HG03025 (cell line): ENCODE data around the gene PIGT.

Experiments
- ATAC-seq: cut with Tn5 transposase; IDR thresholded peaks from one replicate; pipeline ENCODE4 v1.9.1; 2021; ENCODE audit warnings: mild to moderate bottlenecking, moderate library complexity; ENCODE audit not compliant: unreplicated experiment, low FRiP score

Gene PIGT

DNA sequence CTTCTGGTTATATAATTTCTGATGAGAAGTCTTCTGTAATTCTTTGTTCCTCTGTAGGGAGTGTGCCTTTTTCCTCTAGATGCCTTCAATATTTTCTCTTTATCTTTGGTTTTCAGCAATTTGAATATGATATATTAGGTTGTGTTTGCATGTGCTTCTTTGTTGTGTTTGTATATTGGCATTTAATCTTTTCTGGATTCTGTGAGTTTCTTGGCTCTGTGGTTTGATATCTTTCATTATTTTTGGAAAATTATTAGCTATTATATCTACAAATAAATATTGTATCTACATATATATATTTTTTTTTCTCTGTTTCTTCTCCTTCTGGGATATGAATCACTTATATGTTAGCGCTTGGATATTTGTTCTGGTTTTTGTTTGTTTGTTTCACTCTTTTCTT, 16.9 kb upstream of the PIGT start:
- no peak for ATAC-seq

DNA sequence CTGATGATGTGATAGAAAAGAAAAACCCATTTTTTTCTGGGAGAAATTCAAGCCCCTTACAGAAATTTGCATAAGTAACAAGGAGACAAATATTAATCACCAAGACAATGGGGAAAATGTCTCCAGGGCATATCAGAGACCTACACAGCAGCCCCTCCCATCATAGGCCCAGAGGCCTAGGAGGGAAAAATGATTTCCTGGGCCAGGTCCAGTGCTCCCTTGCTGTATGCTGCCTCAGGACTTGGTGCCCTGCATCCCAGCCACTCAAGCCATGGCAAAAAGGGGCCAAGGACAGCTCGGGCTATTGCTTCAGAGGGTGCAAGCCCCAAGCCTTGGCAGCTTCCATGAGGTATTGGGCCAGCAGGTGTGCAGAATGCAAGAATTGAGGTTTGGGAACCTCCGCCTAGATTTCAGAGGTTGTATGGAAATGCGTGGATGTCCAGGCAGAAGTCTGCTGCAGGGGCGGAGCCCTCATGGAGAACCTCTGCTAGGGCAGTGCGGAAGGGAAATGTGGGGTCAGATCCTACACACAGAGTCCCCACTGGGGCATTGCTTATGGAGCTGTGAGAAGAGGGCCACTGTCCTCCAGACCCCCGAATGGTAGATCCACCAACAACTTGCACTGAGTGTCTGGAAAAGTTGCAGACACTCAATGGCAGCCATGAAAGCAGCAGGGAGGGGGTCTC, 15.5 kb upstream of the PIGT start:
- no peak for ATAC-seq

DNA sequence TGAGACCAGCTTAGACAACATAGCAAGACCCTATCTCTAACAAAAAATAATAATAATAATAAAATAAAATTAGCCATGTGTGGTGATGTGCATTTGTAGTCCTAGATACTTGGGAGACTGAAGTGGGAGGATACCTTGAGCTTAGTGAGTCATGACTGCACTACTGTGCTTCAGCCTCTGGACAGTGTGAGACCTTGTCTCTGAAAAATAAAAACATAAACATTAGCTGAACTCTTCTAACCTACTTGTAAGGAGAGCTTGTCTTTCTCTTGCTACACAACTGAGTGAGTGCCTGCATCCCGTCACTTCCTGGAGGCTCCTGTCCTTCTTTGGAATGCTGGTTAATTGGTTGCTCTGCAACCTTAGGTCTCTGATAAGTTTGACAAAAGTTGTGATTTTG, 13.0 kb upstream of the PIGT start:
- ATAC-seq, result no peak

DNA sequence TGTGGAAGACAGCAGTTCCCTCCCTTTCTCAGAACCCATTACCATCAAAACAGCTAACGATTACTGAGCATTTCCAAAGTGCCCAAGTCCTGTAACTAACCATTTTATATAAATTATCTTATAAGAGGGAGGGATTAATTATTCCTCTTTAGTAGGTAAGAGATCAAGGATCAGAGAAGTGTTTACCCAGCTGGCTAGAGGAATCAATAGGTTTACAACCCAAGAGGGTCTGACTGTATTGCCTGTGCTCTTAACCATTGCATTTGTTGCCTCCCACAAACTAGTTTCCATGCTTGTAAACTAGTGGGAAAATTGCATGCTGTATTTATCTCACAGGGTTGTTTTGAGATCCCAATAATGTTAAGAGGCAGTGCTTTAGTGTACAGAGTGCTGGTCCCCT, 11.5 kb upstream of the PIGT start:
- ATAC-seq, result no peak

DNA sequence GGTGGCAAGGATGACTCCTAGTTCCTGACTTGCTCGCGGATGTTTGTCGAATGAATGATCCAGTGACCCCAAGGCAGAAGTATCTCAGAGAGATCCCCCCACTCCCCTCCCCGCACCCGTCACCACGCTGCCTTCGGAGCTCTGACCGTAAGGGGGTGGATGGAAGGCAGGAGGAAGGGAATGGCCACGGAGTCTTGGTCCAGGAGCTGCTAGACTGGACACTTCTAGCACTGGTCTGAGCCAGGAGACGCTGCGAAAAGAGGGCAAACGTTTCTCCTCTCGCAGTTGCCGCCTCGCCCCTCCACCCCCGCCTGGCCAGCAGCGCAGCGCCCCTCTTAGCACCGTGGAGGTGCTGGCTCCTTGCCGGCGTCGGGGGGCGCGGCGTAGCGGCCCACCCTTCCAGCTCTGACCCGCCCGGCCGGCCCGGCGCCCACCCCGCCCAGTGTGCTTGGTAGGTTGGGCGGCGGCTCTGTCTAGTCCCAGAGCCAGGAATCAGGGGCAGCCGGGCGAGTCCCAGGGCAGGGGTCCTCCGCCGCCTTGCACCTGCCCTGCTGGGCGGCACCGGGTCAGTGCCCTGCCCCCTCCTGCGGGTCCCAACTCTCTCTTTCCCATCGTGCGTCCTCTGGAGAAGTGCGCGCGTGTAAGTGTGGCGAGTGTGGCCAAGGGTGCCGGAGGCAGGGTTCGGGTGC, 10.2 kb upstream of the PIGT start:
- ATAC-seq, result no peak

DNA sequence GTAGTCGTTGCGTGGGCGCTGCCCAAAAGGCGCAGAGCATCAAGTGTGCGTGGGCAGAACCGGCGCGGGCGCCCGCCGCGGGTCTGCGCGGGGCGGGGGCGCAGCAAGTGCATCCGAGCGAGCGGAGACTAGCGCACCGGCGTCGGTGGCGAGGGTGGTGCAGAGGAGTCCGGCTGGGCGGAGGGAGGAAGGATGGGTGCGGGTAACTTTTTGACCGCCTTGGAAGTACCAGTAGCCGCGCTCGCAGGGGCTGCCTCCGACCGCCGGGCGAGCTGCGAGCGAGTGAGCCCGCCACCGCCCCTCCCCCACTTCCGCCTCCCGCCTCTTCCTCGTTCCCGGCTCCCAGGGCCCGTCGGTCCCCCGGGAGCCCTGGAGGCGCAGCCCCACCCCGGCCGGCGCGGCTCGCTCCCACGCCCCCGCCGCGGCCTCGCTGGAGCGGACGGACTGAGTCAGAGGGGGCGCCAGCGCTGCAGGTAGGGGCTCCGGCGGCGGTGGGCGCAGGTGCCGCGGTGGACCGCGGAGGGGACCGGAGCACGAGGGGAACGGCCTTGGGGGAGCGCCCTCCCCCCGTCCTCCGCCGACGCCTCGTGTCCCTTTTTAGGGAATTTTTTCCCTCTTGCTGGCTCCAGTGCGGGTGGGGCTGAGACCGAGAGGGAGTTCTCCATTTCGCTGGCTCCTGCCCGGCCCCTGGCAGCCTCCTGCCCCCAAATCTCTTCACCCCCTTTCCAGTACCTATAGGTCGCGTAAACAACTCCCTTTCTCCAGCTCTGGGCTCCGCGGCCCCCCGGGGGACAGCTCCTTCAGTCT, 9.5 kb upstream of the PIGT start:
- no peak for ATAC-seq

DNA sequence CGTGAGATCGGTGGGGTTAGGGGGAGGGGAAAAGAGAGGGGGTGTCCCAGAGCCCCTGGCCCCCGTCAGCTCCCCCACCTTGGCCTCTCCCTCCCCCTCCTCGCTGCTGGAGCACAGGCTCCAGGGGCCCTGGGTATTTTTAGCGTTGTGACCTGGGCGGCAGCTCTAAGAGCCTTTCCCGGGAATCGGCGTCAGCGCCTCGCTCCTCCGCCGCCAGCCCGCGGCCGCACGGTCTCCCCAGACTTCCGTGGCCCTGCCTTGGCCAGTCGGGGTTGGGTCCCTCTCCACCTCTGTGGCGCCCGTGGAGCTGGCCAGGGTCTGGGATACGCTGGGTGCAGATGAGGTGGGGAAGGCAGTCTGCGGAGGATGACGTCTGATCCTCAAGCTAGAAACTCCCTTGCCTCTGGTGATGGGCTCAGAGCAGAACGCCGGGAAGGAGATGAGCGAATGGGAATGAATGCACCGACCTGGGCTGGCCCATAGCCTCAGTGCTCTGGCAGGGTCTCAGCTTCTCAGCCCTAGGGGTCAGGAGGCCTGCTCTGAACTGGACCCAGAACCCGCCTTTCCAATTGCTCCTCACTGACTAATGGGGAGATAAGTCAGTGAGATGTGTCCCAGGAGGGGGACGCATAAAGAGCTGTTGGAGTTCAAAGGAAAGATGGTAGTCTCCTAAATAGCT, 8.7 kb upstream of the PIGT start:
- ATAC-seq, result no peak

DNA sequence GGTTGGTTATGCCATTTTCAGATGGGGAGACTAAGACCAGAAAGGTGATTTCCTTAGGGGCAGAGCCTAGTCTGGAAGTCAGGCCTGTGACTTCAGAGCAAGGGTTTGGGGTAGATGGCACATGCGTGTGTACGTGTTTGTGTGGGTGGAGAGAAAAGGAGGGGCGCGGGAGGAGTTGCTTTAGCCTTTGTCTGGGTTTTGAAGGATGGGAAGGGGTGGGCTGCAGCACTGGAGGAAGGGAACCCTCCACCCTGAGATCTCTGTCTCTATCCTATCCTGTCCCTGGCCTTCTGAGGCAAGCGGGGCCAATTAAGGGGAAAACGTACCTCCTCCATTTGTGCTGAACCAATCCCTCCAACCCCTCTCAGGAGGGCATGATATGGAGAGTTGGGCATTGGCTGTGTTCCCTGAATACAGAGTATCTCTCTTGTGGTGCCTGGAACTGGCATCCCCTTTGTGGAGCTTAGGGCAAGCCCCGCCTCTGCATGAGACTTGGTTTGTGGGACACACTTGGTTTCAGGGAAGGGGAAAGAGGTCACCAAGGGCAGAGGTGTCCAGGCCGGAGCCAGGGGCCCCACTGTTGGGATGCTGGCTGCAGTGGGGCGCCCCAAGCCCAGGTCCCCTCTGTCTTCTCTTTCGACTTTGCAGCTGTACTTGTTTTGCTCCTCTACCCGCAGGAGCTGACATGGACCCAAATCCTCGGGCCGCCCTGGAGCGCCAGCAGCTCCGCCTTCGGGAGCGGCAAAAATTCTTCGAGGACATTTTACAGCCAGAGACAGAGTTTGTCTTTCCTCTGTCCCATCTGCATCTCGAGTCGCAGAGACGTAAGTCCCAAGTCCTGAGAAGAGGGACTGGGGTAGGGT, 7.9 kb upstream of the PIGT start, which contains the start of gene DBNDD2:
DBNDD2 (plus strand) TSS at position 507 of the 863 bp plus-strand sequence; CDS start at position 686, 179 bp downstream.
- no peak for ATAC-seq

DNA sequence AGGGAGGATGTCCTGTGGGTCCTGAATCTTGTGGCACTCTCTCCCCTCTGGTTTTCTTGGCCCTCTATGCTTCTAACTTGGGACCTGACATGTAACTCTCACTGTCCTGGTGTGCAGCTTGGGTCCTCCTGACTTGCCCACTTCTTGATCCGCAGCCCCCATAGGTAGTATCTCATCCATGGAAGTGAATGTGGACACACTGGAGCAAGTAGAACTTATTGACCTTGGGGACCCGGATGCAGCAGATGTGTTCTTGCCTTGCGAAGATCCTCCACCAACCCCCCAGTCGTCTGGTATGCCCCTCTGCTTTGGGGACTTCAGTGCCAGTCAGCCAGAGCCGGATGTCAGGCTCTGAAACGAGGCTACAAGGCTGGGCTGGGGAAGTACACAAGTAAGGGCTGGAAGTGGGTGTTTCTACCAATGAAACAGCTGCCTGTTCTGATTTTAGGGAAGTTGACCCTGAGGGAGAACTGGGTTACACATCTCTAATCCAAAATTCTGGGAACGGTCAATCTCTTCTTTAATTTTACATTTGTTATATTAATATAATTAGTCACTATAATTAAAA, 7.2 kb upstream of the PIGT start:
- no peak for ATAC-seq

DNA sequence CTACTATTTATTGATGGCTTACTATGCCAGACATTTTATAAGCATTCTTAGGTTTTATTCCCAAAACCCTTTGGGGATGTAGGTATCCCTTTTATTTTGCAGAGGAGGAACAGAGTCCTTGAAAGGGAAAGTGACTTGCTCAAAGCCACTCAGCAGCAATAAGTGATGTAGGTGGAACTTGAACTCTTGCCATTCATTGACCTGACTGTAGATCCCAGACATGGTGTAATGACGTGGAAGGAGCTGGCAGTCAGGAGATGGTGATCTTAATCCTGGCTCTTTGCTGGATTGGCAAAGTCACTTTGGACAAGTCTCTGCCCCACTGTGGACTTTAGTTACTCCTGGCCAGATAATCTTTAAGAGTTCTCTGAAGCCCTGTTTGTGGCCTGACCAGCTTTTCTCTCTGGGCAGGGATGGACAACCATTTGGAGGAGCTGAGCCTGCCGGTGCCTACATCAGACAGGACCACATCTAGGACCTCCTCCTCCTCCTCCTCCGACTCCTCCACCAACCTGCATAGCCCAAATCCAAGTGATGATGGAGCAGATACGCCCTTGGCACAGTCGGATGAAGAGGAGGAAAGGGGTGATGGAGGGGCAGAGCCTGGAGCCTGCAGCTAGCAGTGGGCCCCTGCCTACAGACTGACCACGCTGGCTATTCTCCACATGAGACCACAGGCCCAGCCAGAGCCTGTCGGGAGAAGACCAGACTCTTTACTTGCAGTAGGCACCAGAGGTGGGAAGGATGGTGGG, 6.2 kb upstream of the PIGT start:
- no peak for ATAC-seq

DNA sequence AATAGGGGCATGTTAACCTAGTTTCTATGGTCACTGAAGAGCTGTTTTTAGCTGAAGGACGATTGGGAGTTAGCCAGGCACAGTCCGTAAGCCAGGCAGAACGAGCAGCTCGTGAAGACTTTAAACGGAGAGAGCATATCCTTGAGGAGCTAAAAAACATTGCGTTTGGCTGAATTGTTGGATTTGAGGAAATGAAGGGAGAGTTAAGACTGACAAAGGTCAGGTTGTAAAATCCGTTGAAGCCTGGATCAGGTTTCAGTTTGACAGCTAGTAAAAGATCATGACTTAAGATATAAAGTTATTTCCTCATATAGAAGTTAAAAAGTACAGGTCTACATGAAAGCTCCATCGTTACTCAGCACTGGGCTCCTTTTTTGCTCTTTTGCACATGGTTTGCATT, 5.1 kb upstream of the PIGT start:
- no peak for ATAC-seq

DNA sequence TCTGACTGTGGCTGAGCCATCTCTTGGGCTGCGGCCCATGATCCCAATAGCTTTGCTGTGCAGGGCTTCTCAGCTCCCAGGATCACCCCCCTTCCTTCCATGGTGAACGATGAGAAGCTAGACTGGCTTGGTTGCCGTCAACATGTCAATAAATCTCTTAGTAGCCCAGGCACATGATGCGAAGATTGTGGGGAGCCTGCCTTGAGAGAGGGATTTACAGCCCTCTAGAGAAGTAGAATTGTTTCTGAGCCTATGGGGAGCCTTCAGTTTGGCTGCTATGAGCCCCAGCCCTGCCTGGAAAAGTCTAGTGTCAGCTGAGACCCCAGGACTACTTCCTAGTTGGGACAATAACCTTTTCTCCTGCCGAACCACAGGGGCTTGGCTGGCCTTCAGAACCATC, 3.3 kb upstream of the PIGT start:
- ATAC-seq, result no peak

DNA sequence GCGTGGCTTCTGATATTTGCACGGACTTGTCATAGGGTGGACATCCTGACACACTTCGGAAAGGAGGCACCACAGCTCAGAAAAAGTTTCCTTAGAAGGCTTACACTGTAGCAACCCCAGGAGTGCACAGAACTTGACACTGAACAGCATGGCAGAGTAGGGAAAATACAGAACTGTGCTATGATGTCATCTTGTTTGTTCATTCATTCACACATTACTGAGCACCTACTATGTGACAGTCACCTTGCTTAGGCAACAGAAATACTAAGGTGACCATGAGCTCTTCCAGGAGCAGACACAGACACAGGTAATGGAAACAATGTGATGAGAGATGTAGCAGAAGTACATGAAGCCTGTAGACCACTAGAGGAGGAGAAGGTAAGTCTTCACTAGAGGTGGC, 2.5 kb upstream of the PIGT start:
- no peak for ATAC-seq

DNA sequence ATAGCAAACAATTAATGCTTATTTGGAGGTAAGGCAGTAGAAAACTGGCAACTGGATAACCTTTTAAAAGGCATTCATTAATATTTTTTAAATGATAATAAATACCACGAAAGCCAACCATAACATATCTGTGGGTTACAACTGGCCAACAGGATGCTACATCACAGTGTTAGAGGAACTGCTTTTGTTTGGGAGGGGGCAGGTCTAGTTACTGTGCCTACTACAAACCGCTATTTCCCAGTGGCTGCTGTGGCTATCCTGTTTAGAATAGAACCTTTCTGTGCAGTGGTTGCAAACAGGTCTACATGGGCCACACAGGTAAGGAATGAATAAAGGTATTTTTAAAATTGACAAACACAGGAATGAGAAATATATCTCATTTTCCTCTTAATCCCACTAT, 976 bp downstream of the PIGT start:
- ATAC-seq, result no peak

DNA sequence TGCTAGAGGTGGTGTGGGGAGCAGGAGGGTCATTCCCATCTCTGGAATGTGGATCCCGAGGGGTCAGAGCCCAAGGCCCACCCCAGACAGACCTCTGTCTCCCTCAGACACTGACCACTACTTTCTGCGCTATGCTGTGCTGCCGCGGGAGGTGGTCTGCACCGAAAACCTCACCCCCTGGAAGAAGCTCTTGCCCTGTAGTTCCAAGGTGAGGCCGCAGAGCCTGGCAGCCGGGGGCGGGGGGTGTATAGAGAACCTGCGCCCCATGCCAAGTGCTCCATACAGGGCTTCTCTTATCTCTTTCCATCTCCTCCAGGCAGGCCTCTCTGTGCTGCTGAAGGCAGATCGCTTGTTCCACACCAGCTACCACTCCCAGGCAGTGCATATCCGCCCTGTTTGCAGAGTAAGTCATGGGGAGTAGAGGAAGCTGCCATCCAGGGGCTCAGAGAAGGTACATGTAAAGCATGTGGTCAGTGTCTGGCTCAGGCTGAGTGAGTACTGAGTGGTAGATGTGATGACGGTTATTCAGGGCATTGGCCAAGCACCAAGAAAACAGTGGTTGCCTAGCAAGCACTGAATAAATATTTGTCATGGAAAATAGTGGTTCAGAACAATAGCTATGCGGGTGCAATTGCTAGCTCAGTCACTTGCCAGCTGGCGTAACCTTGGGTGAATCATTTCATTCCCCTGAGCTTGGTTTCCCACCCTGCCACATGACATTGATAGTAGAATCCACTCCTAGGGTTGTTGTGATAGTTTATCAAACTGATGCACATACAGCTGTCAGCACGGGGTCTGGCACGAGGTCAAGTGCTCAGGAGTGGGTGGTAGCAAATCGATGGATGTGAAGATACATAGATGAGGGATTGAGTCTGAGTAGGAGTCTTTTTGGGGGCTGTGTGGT, 3.5 kb downstream of the PIGT start:
- ATAC-seq, result no peak

DNA sequence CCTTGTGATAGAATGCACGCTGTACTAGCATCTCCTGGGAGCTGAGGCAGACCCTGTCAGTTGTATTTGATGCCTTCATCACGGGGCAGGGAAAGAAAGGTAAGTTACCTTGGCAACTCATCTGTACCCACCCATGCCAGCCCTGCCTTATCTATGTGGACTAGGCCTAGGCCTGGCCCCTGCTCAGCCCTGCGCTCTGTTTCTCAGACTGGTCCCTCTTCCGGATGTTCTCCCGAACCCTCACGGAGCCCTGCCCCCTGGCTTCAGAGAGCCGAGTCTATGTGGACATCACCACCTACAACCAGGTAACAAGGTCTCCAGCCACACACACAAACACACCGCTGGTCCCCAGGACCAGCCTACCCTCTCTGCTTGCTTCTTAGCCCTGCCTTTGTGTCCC, 4.2 kb downstream of the PIGT start:
- no peak for ATAC-seq

DNA sequence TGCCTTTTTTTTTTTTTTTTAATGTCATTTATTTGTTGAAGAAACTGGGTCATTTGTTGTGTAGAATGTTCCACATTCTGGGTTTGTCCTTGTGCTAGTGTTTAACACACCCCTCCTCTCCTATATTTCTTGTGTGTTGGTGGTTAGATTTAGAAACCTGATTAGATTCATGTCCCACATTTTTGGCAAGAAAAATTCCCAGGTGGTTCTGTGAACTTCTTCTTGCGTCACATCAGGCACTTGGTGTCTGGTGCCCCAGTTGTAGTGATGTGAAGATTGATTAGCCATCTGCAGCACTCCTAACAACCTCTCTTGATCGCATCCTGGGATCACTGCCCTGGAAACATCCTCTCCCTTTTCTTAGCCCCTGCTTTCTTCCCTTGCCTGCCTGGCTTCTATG, 7.8 kb downstream of the PIGT start:
- ATAC-seq, result no peak

DNA sequence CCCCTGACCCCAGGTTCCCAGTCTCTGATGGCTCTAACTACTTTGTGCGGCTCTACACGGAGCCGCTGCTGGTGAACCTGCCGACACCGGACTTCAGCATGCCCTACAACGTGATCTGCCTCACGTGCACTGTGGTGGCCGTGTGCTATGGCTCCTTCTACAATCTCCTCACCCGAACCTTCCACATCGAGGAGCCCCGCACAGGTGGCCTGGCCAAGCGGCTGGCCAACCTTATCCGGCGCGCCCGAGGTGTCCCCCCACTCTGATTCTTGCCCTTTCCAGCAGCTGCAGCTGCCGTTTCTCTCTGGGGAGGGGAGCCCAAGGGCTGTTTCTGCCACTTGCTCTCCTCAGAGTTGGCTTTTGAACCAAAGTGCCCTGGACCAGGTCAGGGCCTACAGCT, 9.6 kb downstream of the PIGT start:
- no peak for ATAC-seq
